GM21717 (cell line): ENCODE measurements around the gene PLEKHA7.
A peak's percentile ranks its signal among the peaks of the same experiment; 100 is the strongest.
"Not testable (repeated sequence)": the region's sequence is repeated elsewhere in the genome, so short reads cannot be mapped to it uniquely, and the experiment has no call there.

Experiments used
- ATAC-seq: cut with Tn5 transposase; IDR thresholded peaks from one replicate; pipeline ENCODE4 v1.9.1; 2021; ENCODE audit warnings: mild to moderate bottlenecking, moderate library complexity; ENCODE audit not compliant: unreplicated experiment

Gene PLEKHA7

GRCh38 chr11:16918543-16919182 lies 95.6 kb downstream of the PLEKHA7 start:
- not testable (repeated sequence) for ATAC-seq

GRCh38 chr11:16917941-16918340 lies 96.3 kb downstream of the PLEKHA7 start:
- ATAC-seq, result no peak

- ATAC-seq, result no peak
Measured at GRCh38 chr11:16912692-16913111, 101.5 kb downstream of the PLEKHA7 start.

- no peak for ATAC-seq
Measured at GRCh38 chr11:16911658-16912057, 102.6 kb downstream of the PLEKHA7 start.

- ATAC-seq, result no peak
Measured at GRCh38 chr11:16911186-16911585, 103.0 kb downstream of the PLEKHA7 start.

- ATAC-seq, result peak; percentile 59
Measured at GRCh38 chr11:16909359-16910035, 104.7 kb downstream of the PLEKHA7 start.

- ATAC-seq, result no peak
Measured at GRCh38 chr11:16905375-16905774, 108.8 kb downstream of the PLEKHA7 start.

GRCh38 chr11:16904761-16905160 lies 109.5 kb downstream of the PLEKHA7 start:
- not testable (repeated sequence) for ATAC-seq

- ATAC-seq, result peak; percentile 77
Measured at GRCh38 chr11:16902781-16903378, 111.3 kb downstream of the PLEKHA7 start.

GRCh38 chr11:16902182-16902581 lies 112.0 kb downstream of the PLEKHA7 start:
- ATAC-seq, result peak; percentile 86

- ATAC-seq, result no peak
Measured at GRCh38 chr11:16900491-16900890, 113.7 kb downstream of the PLEKHA7 start.

GRCh38 chr11:16899708-16900303 lies 114.4 kb downstream of the PLEKHA7 start:
- ATAC-seq, result no peak

GRCh38 chr11:16898274-16898985 lies 115.8 kb downstream of the PLEKHA7 start:
- no peak for ATAC-seq

GRCh38 chr11:16897470-16898061 lies 116.6 kb downstream of the PLEKHA7 start:
- no peak for ATAC-seq

GRCh38 chr11:16896729-16897469 lies 117.3 kb downstream of the PLEKHA7 start:
- ATAC-seq, result no peak

GRCh38 chr11:16895306-16895705 lies 118.9 kb downstream of the PLEKHA7 start:
- no peak for ATAC-seq

- ATAC-seq, result no peak
Measured at GRCh38 chr11:16893456-16894066, 120.7 kb downstream of the PLEKHA7 start.

- no peak for ATAC-seq
Measured at GRCh38 chr11:16891964-16892363, 122.2 kb downstream of the PLEKHA7 start.

- ATAC-seq, result no peak
Measured at GRCh38 chr11:16891165-16891564, 123.0 kb downstream of the PLEKHA7 start.

- ATAC-seq, result no peak
Measured at GRCh38 chr11:16890442-16890841, 123.8 kb downstream of the PLEKHA7 start.
